CD4-positive, alpha-beta T cell treated with Interleukin-6 for 4 hours (primary cell): ENCODE data around the gene SERINC1.

Experiments
- DNase-seq: peaks from one replicate; pipeline ENCODE4 v3.0.0-alpha.2; 2020; ENCODE audit warnings: mixed read lengths

The SERINC1 gene

GRCh38 chr6:122431780-122432179 lies 39.8 kb downstream of the SERINC1 start:
- no peak for DNase-seq

GRCh38 chr6:122429323-122429722 lies 42.3 kb downstream of the SERINC1 start:
- no peak for DNase-seq

GRCh38 chr6:122428781-122429180 lies 42.8 kb downstream of the SERINC1 start:
- DNase-seq = no peak

GRCh38 chr6:122426597-122426996 lies 45.0 kb downstream of the SERINC1 start:
- DNase-seq = no peak

- DNase-seq = no peak
These were observed 47.9 kb downstream of the SERINC1 start for GRCh38 chr6:122423734-122424133.

- no peak for DNase-seq
These were observed 48.9 kb downstream of the SERINC1 start for GRCh38 chr6:122422614-122423267.

GRCh38 chr6:122422003-122422402 lies 49.6 kb downstream of the SERINC1 start:
- no peak for DNase-seq

- DNase-seq = no peak
These were observed 54.8 kb downstream of the SERINC1 start for GRCh38 chr6:122416825-122417224.

GRCh38 chr6:122412001-122412400 lies 59.6 kb downstream of the SERINC1 start:
- no peak for DNase-seq

- no peak for DNase-seq
These were observed 62.7 kb downstream of the SERINC1 start for GRCh38 chr6:122408702-122409458.

GRCh38 chr6:122408240-122408639 lies 63.4 kb downstream of the SERINC1 start:
- DNase-seq = no peak

GRCh38 chr6:122407712-122408111 lies 63.9 kb downstream of the SERINC1 start:
- DNase-seq = no peak

- DNase-seq = no peak
These were observed 65.4 kb downstream of the SERINC1 start for GRCh38 chr6:122406187-122406586.

GRCh38 chr6:122405417-122405816 lies 66.2 kb downstream of the SERINC1 start:
- DNase-seq = no peak

GRCh38 chr6:122404444-122404843 lies 67.2 kb downstream of the SERINC1 start:
- DNase-seq = no peak

- no peak for DNase-seq
These were observed 70.5 kb downstream of the SERINC1 start for GRCh38 chr6:122401104-122401503.

GRCh38 chr6:122400462-122401089 lies 71.0 kb downstream of the SERINC1 start:
- no peak for DNase-seq

GRCh38 chr6:122400121-122400450 lies 71.5 kb downstream of the SERINC1 start:
- DNase-seq = no peak

- peak; percentile 96 for DNase-seq
These were observed 72.1 kb downstream of the SERINC1 start, which contains the start of gene HSF2 for GRCh38 chr6:122399348-122400120. Gene HSF2, plus strand, starts transcription at chr6:122399652. Its CDS starts 86 bp downstream, at chr6:122399738.

GRCh38 chr6:122399055-122399347 lies 72.6 kb downstream of the SERINC1 start:
- DNase-seq = no peak

- DNase-seq = no peak
These were observed 77.6 kb downstream of the SERINC1 start for GRCh38 chr6:122394016-122394415.

GRCh38 chr6:122393351-122393896 lies 78.2 kb downstream of the SERINC1 start:
- no peak for DNase-seq
